MM.1S (cell line): ENCODE measurements around the gene EPHX1.

Source experiments
- DNase-seq: peaks from one replicate; pipeline ENCODE4 v3.0.0-alpha.2; 2015
- H2AFZ ChIP-seq: fragments of 300-600 bp; sonication (generic); 2 replicates; pipeline ENCODE4 v1.6.0; 2016; ENCODE audit warnings: antibody characterized with exemption, low read length
- H3F3A ChIP-seq: fragments of 300-600 bp; sonication (generic); 2 replicates; pipeline ENCODE4 v1.6.1; 2016; ENCODE audit warnings: mild to moderate bottlenecking, antibody characterized with exemption, low read length, moderate library complexity, mixed read lengths; ENCODE audit not compliant: insufficient read depth
- H3K27ac ChIP-seq: fragments of 300-600 bp; sonication (generic); 2 replicates; pipeline ENCODE4 v1.5.1; 2016; ENCODE audit warnings: mild to moderate bottlenecking, low read length
- H3K27me3 ChIP-seq: fragments of 300-600 bp; sonication (generic); replicated peaks from 2 replicates; pipeline ENCODE4 v1.6.0; 2016; ENCODE audit warnings: low read length; ENCODE audit not compliant: insufficient read depth
- H3K36me3 ChIP-seq: fragments of 300-600 bp; sonication (generic); replicated peaks from 2 replicates; pipeline ENCODE4 v1.6.1; 2016; ENCODE audit warnings: mild to moderate bottlenecking, low read length, mixed read lengths; ENCODE audit not compliant: insufficient read depth
- H3K4me1 ChIP-seq: fragments of 300-600 bp; sonication (generic); 2 replicates; pipeline ENCODE4 v1.6.1; 2016; ENCODE audit warnings: low read length, mixed read lengths
- H3K4me2 ChIP-seq: fragments of 300-600 bp; sonication (generic); 2 replicates; pipeline ENCODE4 v1.6.0; 2016; ENCODE audit warnings: low read depth, low read length
- H3K4me3 ChIP-seq: fragments of 300-600 bp; sonication (generic); 2 replicates; pipeline ENCODE4 v1.5.1; 2016; ENCODE audit warnings: low read length, mixed read lengths
- H3K79me2 ChIP-seq: fragments of 300-600 bp; sonication (generic); 2 replicates; pipeline ENCODE4 v1.6.1; 2016; ENCODE audit warnings: mixed run types, low read length, mixed read lengths
- H3K9ac ChIP-seq: fragments of 300-600 bp; sonication (generic); 2 replicates; pipeline ENCODE4 v1.6.1; 2016; ENCODE audit warnings: low read length, mixed read lengths
- H3K9me2 ChIP-seq: fragments of 300-600 bp; sonication (generic); replicated peaks from 2 replicates; pipeline ENCODE4 v1.6.1; 2016; ENCODE audit warnings: mild to moderate bottlenecking, low read length, mixed read lengths; ENCODE audit not compliant: insufficient read depth
- H3K9me3 ChIP-seq: fragments of 300-600 bp; sonication (generic); replicated peaks from 2 replicates; pipeline ENCODE4 v1.6.1; 2016; ENCODE audit warnings: mild to moderate bottlenecking, low read length, mixed read lengths; ENCODE audit not compliant: insufficient read depth
- H4K20me1 ChIP-seq: fragments of 300-600 bp; sonication (generic); 2 replicates; pipeline ENCODE4 v1.6.1; 2016; ENCODE audit warnings: mild to moderate bottlenecking, low read length, moderate library complexity, mixed read lengths; ENCODE audit not compliant: insufficient read depth
- EZH2 ChIP-seq: fragments of 300-600 bp; sonication (generic); optimal IDR thresholded peaks from 2 replicates; pipeline ENCODE3; 2017; ENCODE audit warnings: low read depth, mild to moderate bottlenecking, antibody characterized with exemption, low read length, mixed read lengths
- EZH2phosphoT487 ChIP-seq: fragments of 300-600 bp; sonication (generic); IDR thresholded peaks from 2 replicates; pipeline ENCODE4 v1.6.1; 2018; ENCODE audit warnings: antibody characterized with exemption, low read length
- TF ChIP-seq, protein P1 (sequence below): fragments of 300-600 bp; sonication (generic); IDR thresholded peaks from 2 replicates; pipeline ENCODE4 v1.5.1; 2016; ENCODE audit warnings: antibody characterized with exemption, low read length, mixed read lengths

The EPHX1 gene

DNA sequence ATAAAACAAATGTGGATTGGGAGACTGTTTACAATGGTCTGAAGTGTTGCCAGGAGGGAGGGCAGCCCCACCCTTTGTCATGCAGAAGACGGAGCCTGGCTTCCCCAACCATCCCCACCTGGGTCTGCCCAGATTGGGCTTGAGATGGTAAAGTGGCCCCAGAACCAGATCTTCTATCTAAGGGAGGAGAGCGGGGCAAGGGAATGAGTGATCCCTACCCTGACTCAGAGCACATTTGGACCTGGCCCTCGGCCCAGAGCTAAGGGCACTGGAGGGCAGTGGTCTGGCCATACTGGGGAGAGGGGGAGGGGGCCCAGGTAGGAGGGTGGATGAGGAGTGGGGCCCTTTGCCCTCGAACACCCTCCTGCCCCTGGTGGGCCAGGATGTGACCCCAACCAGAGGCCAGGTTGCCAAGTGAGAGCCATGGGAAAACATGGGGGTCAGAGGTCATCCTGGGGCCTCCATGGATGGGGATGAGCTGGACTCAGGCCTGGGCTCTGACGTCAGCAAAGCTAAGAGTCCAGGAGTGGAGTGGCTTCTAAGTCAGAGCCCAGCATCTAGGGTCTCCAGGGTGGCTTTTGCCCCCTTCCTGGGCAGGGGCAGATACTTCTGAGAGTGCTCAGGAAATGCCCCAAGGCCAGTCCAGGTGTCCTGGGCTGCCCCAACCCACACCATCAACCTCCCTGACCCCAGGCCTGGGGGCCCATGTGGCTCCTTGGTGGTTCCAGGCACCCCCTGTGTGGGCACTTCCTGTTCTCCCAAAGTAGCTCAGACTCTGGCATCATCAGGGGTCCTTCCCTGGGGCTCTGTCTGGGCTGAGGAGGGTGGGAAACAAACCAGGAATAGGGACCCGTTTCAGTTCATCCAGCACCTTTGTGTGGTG is 80.7 kb downstream of the EPHX1 start:
- Histone ChIP-seq H3K27me3 (no peaks in the 10 kb centered on the region), H3K9ac (no peak overlapping the region), H3F3A (no peaks in the 10 kb centered on the region), H3K27ac (no peak overlapping the region), H3K79me2 (no peaks in the 10 kb centered on the region), H3K9me3 (no peaks in the 10 kb centered on the region), H3K4me2 (no peak overlapping the region), H3K4me3 (no peak overlapping the region), H4K20me1 (no peaks in the 10 kb centered on the region), H3K9me2 (no peaks in the 10 kb centered on the region), H3K36me3 (no peaks in the 10 kb centered on the region), H3K4me1 (no peaks in the 10 kb centered on the region), H2AFZ (no peak overlapping the region)
- TF ChIP-seq, protein P1, sequence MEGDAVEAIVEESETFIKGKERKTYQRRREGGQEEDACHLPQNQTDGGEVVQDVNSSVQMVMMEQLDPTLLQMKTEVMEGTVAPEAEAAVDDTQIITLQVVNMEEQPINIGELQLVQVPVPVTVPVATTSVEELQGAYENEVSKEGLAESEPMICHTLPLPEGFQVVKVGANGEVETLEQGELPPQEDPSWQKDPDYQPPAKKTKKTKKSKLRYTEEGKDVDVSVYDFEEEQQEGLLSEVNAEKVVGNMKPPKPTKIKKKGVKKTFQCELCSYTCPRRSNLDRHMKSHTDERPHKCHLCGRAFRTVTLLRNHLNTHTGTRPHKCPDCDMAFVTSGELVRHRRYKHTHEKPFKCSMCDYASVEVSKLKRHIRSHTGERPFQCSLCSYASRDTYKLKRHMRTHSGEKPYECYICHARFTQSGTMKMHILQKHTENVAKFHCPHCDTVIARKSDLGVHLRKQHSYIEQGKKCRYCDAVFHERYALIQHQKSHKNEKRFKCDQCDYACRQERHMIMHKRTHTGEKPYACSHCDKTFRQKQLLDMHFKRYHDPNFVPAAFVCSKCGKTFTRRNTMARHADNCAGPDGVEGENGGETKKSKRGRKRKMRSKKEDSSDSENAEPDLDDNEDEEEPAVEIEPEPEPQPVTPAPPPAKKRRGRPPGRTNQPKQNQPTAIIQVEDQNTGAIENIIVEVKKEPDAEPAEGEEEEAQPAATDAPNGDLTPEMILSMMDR: no peak
- no peak for TF ChIP-seq EZH2phosphoT487
- no peak for TF ChIP-seq EZH2
- DNase-seq: no peak

DNA sequence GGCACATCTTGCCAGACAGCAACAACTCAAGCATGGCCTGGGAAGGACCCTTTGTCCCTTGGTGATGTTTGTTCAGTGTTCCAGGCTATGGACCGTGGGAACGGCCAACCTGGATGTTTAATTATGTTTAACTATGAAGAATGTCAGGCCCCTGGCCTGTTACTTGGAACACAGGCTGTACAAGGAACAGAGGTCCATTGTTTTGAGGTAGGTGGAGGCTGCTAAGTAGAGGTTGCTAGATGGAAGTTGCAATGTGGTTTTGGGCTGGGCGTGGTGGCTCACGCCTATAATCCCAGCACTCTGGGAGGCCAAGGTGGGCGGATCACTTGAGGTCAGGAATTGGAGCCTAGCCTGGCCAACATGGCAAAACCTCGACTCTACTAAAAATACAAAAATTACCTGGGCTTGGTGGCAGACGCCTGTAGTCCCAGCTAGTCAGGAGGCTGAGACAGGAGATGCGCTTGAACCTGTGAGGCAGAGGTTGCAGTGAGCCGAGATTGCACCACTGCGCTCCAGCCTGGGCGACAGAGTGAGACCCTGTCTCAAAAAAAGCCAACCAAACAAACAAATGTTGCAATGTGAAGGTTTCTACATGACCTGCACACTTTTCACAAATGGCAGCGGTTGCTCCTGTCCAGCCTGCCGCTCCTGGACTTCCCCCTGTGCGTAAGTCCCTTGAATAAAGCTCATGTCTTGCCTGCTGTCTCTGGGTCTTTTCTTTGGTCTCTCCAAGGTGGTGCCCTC is 81.5 kb downstream of the EPHX1 start:
- no peak for DNase-seq
- H3K36me3 ChIP-seq: no peaks in the 10 kb centered on the region
- no peaks in the 10 kb centered on the region for H3K9me3 ChIP-seq
- peaks cover 6% of the 10 kb centered on the region for H3K4me1 ChIP-seq
- H3K4me3 ChIP-seq: no peak overlapping the region
- H3K27me3 ChIP-seq: no peaks in the 10 kb centered on the region
- no peak overlapping the region for H3K4me2 ChIP-seq
- no peaks in the 10 kb centered on the region for H3K79me2 ChIP-seq
- H3F3A ChIP-seq: peaks cover 1% of the 10 kb centered on the region; the same call in 1 of the 2 replicates
- H4K20me1 ChIP-seq: no peaks in the 10 kb centered on the region
- TF ChIP-seq EZH2 (no peak), EZH2phosphoT487 (no peak)
- TF ChIP-seq, protein P1: no peak
- H3K27ac ChIP-seq: no peak overlapping the region
- no peaks in the 10 kb centered on the region for H3K9me2 ChIP-seq
- H2AFZ ChIP-seq: no peak overlapping the region
- H3K9ac ChIP-seq: no peak overlapping the region

DNA sequence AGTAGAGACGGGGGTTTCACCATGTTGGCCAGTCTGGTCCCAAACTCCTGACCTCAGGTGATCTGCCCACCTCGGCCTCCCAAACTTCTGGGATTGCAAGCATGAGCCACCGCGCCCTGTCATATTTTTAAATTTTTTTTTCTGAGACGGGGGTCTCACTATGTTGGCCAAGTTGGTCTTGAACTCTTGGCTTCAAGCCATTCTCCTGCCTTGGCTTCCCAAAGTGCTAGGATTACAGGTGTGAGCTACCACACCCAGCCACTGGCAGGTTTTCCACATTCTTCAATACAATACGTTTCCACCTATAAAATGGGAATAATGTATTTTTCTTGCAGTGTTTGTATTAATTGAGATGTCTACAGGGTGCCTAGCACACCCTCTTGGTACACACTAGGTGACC is 82.4 kb downstream of the EPHX1 start:
- TF ChIP-seq EZH2: no peak
- TF ChIP-seq, protein P1: no peak
- TF ChIP-seq EZH2phosphoT487: no peak
- no peak overlapping the region for H2AFZ ChIP-seq
- H3K9me2 ChIP-seq: no peaks in the 10 kb centered on the region
- H3K9ac ChIP-seq: no peak overlapping the region
- H3K27ac ChIP-seq: no peak overlapping the region
- H3F3A ChIP-seq: peaks cover 8% of the 10 kb centered on the region
- no peak overlapping the region for H3K4me3 ChIP-seq
- H3K4me1 ChIP-seq: peaks cover 14% of the 10 kb centered on the region
- H4K20me1 ChIP-seq: no peaks in the 10 kb centered on the region
- no peaks in the 10 kb centered on the region for H3K36me3 ChIP-seq
- H3K27me3 ChIP-seq: no peaks in the 10 kb centered on the region
- no peaks in the 10 kb centered on the region for H3K79me2 ChIP-seq
- no peaks in the 10 kb centered on the region for H3K9me3 ChIP-seq
- DNase-seq: no peak
- H3K4me2 ChIP-seq: no peak overlapping the region
